Measurements from ENCODE around the gene ATM.
"Not testable (repeated sequence)": the region's sequence is repeated elsewhere in the genome, so short reads cannot be mapped to it uniquely, and the experiment has no call there.

ATM gene

GRCh38 chr11:108373505-108373904 is 150.6 kb downstream of the ATM start:
- not testable (repeated sequence) for DNase-seq (ENCODE audit: low spot score)

- DNase-seq (ENCODE audit: low spot score), result no peak
Measured at GRCh38 chr11:108388576-108388975, 165.7 kb downstream of the ATM start.

GRCh38 chr11:108392353-108392752 is 169.5 kb downstream of the ATM start:
- DNase-seq (ENCODE audit: low spot score), result no peak

- no peak for DNase-seq (ENCODE audit: low spot score)
Measured at GRCh38 chr11:108393046-108393445, 170.2 kb downstream of the ATM start.

GRCh38 chr11:108394744-108395284 is 171.9 kb downstream of the ATM start:
- no peak for DNase-seq (ENCODE audit: low spot score)

- not testable (repeated sequence) for DNase-seq (ENCODE audit: low spot score)
Measured at GRCh38 chr11:108396672-108397071, 173.8 kb downstream of the ATM start.

- DNase-seq (ENCODE audit: low spot score), result no peak
Measured at GRCh38 chr11:108398439-108398838, 175.6 kb downstream of the ATM start.

GRCh38 chr11:108402241-108402640 is 179.4 kb downstream of the ATM start:
- no peak for DNase-seq (ENCODE audit: low spot score)

- DNase-seq (ENCODE audit: low spot score), result no peak
Measured at GRCh38 chr11:108403052-108403451, 180.2 kb downstream of the ATM start.

GRCh38 chr11:108405706-108406105 is 182.8 kb downstream of the ATM start:
- DNase-seq (ENCODE audit: low spot score), result no peak

- no peak for DNase-seq (ENCODE audit: low spot score)
Measured at GRCh38 chr11:108414958-108415357, 192.1 kb downstream of the ATM start.

- not testable (repeated sequence) for DNase-seq (ENCODE audit: low spot score)
Measured at GRCh38 chr11:108417551-108417950, 194.7 kb downstream of the ATM start.
